Measurements from ENCODE around the gene HEATR1. TPM values are rescaled to one million over a fixed set of nuclear protein-coding genes. Genes with fewer than 3 reads are reported as not detected.
"Not testable (repeated sequence)": the region's sequence is repeated elsewhere in the genome, so short reads cannot be mapped to it uniquely, and the experiment has no call there.

The HEATR1 gene
- total RNA-seq, 2 donors from 2014 or later = 34.2 to 45.6 TPM

DNA sequence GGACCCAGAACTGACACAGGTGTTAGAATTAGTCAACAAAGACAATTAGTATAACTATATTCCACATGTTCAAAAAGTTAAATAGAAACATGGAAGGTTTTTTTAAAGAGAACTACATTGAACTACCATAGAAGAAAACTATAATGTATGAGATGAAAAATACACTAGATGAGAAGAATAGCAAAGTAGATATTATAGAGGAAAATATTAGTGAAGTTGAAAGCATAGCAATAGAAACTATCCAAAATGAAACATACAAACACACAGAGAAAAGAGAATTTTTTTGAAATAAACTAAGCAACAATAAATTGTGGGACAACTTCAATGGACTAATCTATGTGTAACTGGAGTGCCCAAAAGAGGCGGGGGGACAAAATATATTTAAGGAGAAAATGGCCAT lies 8.0 kb upstream of the HEATR1 start:
- no peak for ATAC-seq
- no peaks in the 10 kb centered on the region for H3K9me3 ChIP-seq (ENCODE audit: control insufficient read depth, low read length, poor library complexity, severe bottlenecking)
- peaks cover 58% of the 10 kb centered on the region for H3K27me3 Mint-ChIP-seq
- no peak overlapping the region for H3K4me3 Mint-ChIP-seq
- DNase-seq = no peak
- H3K36me3 Mint-ChIP-seq (ENCODE audit: low read depth) = peaks cover 2% of the 10 kb centered on the region
- H3K4me1 Mint-ChIP-seq = no peaks in the 10 kb centered on the region
- no peak overlapping the region for H3K27ac Mint-ChIP-seq

DNA sequence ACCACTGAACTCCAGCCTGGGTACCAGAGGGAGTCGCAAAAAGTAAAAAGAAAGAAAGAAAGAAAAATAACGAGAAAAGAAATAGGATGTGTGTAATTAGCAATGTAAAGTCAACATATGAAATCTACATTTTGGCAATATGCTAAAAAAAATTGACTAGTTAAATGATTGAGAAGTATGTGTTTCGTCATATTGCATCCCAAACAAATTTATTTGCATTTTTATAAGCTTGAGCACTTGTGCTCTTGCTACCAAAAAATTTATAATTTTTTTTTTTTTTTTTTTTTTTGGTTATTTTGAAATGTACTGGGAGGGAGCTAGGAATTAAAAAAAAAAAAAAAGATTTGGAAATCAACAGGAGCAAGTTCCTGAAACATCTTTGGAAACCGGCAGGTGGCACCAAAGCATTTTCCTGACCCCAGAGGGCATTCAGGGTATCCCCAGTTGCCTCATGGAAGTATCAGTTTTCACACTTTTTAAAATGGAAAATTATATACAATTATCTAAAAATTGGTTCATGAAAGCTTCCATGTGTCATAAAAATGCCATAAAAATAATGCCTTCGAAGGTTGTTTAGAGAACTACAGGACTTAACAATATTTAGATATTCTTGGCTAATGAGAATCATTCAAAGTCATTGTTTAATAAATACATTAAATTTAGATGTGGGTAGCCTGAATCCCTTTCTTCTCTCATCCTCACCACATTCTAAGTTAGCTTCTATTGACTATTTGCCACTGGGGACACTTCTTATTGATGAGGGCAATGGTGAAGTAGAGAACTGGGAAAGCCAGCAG lies 4.8 kb upstream of the HEATR1 start:
- H3K36me3 Mint-ChIP-seq (ENCODE audit: low read depth) = peaks cover 2% of the 10 kb centered on the region
- H3K27me3 Mint-ChIP-seq = peaks cover 35% of the 10 kb centered on the region
- ATAC-seq (no peak), DNase-seq (no peak)
- H3K9me3 ChIP-seq (ENCODE audit: control insufficient read depth, low read length, poor library complexity, severe bottlenecking) = no peaks in the 10 kb centered on the region
- H3K4me1 Mint-ChIP-seq = peaks cover 4% of the 10 kb centered on the region
- H3K4me3 Mint-ChIP-seq = no peak overlapping the region
- H3K27ac Mint-ChIP-seq = no peak overlapping the region

DNA sequence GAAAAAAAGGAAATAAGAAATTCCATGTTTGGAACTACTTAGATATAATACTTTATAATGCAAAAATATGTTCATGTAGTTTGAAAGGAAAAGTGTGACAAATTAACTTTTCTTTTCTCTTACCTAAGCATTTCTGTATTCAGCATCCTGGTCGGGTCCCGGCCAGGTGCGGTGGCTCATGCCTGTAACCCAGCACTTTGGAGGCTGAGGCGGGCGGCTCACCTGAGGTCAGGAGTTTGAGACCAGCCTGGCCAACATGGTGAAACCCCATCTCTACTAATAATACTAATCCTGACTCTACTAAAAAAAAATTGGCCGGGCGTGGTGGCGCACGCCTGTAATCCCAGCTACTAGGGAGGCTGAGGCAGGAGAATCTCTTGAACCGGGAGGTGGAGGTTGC lies 3.3 kb upstream of the HEATR1 start:
- H3K4me3 Mint-ChIP-seq; DNase-seq; H3K36me3 Mint-ChIP-seq (ENCODE audit: low read depth); H3K9me3 ChIP-seq (ENCODE audit: control insufficient read depth, low read length, poor library complexity, severe bottlenecking); H3K27ac Mint-ChIP-seq; ATAC-seq; H3K4me1 Mint-ChIP-seq: not testable (repeated sequence)
- peaks cover 33% of the 10 kb centered on the region for H3K27me3 Mint-ChIP-seq

DNA sequence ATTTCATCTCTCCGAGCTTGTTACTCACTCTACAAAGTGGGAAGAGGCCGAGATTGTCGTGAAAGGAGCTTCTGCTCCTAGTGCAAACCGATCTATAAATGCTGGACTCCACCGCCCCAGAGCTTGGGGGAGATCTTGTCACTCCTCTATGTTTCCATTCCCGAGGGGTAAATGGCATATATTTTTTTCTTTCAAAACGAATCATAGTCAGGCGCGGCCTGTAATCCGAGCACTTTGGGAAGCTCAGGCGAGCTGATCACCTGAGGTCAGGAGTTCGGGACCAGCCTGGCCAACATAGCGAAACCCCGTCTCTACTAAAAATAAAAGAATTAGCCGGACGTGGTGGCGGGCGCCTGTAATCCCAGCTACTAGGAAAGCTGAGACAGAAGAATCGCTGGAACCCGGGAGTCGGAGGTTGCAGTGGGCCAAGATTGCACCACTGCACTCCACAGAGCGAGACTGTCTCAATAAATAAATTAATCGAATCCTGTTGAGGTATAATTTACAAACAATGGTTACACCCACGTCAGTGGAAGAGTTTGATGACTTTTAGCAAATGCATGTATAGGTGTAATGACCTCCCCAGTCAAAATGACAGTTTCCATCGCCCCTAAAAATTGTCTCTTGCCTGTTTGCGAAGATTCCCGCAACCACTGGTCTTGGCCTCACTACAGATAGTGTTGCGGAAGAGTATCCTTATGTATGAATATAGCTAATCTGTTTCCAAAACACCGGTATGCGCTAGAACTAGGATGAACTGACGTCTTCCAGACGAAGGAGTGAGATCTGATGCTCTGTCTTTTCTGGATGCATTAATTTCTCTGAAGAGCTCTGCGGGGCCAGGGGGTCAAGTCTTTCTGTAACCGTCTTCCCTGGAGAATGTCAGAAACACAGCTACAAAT lies 840 bp upstream of the HEATR1 start:
- ATAC-seq (no peak), DNase-seq (no peak)
- H3K9me3 ChIP-seq (ENCODE audit: control insufficient read depth, low read length, poor library complexity, severe bottlenecking) = no peaks in the 10 kb centered on the region
- Mint-ChIP-seq H3K27me3 (peaks cover 13% of the 10 kb centered on the region), H3K36me3 (ENCODE audit: low read depth) (no peaks in the 10 kb centered on the region), H3K4me3 (peak overlapping the region; percentile 92), H3K4me1 (peaks cover 13% of the 10 kb centered on the region), H3K27ac (peak overlapping the region; percentile 91)

DNA sequence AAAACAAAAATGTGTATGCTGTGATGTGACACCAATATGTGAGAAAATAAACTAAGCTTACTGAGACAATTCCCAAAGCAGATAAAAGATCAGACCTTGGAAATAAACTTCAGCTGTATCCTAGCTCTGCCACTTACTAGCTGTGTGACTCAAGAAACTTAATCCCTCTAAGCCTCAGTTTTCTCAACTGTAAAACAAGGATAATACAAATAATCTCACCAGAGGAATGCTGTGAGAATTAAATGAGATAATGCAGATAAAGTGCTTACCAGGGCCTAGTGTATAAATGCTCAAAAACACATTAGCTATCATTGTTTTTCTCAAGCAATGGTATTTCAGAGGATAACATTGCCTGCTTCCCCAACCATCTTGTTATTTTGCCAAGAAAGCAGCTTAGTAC lies 2.1 kb downstream of the HEATR1 start:
- Mint-ChIP-seq H3K27ac (peak overlapping the region; percentile 91), H3K4me1 (peaks cover 17% of the 10 kb centered on the region), H3K36me3 (ENCODE audit: low read depth) (peaks cover 4% of the 10 kb centered on the region), H3K27me3 (no peaks in the 10 kb centered on the region), H3K4me3 (peak overlapping the region; percentile 9)
- ATAC-seq (no peak), DNase-seq (no peak)
- H3K9me3 ChIP-seq (ENCODE audit: control insufficient read depth, low read length, poor library complexity, severe bottlenecking) = no peaks in the 10 kb centered on the region

DNA sequence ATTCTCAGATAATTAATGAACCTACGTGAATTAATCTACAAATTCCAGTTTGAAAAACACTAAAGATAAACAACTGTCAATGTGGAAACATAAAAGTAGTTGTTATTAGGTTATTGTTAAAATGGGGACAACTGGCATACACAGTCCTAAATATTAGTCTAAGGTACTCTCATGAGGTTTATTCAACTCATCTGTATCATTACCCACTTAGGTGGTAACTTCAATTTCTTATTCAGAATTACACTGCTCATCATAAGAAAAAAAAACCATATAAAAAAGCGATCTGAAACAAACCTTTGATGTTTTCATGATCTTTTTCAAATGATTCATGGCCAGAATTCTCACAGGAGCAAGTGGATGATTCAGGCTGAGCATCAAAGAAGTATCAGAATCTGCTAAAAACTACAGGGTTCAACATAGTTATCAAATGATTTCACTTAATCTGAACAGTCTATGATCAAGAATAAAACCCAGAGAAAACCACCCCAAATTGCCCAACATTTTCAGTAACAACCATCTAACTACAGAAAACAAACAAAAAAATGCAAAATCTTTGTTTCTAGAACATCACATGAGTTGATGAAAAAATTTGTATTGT lies 13.7 kb downstream of the HEATR1 start:
- peaks cover 8% of the 10 kb centered on the region for H3K36me3 Mint-ChIP-seq (ENCODE audit: low read depth)
- H3K4me1 Mint-ChIP-seq = peaks cover 9% of the 10 kb centered on the region
- H3K4me3 Mint-ChIP-seq = no peak overlapping the region
- no peaks in the 10 kb centered on the region for H3K27me3 Mint-ChIP-seq
- peak overlapping the region; percentile 75 for H3K27ac Mint-ChIP-seq
- DNase-seq (no peak), ATAC-seq (no peak)
- no peaks in the 10 kb centered on the region for H3K9me3 ChIP-seq (ENCODE audit: control insufficient read depth, low read length, poor library complexity, severe bottlenecking)

DNA sequence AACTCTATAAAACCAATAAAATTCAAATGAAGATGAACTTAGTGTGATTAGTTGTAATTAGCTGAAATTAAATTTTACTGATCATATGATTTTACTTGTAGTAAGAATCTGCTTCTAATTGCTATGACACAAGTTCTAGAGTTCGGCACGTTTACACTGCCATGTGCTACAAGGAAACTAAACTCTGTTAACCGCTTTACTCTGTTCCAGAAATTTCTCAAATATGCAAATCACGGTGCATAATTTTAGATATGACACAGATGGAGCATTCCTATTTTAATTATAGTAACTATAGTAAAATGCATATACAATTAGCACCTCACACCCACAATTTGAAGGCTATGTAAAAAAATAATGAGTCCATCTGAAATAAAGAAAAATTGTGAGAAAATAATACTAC lies 14.8 kb downstream of the HEATR1 start:
- no peaks in the 10 kb centered on the region for H3K9me3 ChIP-seq (ENCODE audit: control insufficient read depth, low read length, poor library complexity, severe bottlenecking)
- Mint-ChIP-seq H3K36me3 (ENCODE audit: low read depth) (peaks cover 10% of the 10 kb centered on the region), H3K4me3 (no peak overlapping the region), H3K4me1 (peaks cover 6% of the 10 kb centered on the region), H3K27me3 (no peaks in the 10 kb centered on the region), H3K27ac (peak overlapping the region; percentile 75)
- DNase-seq = no peak
- no peak for ATAC-seq

DNA sequence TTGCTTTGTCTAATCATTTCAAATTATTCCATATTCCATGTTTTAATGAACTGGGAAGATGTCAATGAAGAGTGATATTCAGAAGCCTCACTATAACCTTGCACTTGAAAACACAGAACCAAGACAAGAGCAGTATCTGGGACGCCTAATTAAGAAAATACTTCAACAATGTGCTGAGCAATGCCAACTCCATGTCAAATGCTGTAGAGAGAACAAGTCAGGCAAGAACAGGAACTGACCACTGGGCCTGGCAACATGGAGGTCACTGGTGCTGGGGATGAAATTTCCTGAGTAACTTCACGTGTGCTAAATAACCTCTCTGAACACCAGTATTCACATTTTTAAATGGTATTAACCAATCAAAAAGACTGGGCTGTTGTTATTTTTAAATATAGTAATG lies 22.8 kb downstream of the HEATR1 start:
- no peak for DNase-seq
- Mint-ChIP-seq H3K27ac (no peak overlapping the region), H3K4me3 (no peak overlapping the region), H3K4me1 (no peaks in the 10 kb centered on the region), H3K36me3 (ENCODE audit: low read depth) (peaks cover 2% of the 10 kb centered on the region), H3K27me3 (no peaks in the 10 kb centered on the region)
- no peak for ATAC-seq
- no peaks in the 10 kb centered on the region for H3K9me3 ChIP-seq (ENCODE audit: control insufficient read depth, low read length, poor library complexity, severe bottlenecking)

DNA sequence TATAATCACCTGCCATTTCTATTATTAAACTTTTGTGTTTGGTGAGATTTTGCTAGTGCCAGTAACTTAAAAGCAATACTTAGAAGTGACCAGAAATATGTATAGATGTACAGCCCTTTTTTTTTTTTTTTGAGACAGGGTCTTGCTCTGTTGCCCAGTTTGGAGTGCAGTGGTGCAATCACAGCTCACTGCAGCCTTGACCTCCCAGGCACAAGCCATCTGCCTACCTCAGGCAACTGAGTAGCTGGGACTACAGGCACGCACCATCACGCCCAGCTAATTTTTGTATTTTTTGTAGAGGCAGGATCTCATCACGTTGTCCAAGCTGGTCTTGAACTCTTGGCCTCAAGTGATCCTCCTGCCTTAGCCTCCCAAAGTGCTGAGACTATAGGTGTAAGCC lies 23.9 kb downstream of the HEATR1 start:
- H3K36me3 Mint-ChIP-seq (ENCODE audit: low read depth); H3K4me3 Mint-ChIP-seq: not testable (repeated sequence)

DNA sequence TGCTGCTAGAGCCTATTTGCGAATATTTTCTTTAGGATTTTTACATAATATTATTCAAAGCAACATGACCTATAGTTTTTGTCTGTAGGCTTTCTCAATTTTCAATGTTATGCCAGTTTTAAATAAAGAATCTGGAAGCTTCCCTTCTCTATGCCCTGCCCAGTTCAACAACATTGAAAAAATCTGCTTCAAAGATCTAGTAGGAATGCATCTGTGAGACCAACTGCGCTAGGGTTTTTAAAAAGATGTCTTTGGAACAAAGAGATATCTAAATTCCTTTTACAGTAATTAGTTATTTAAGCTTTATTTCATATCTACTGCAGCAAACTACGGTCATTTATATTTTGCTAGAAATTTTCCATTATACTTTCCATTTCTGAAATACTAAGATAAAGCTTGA lies 25.7 kb downstream of the HEATR1 start:
- ATAC-seq (no peak), DNase-seq (no peak)
- Mint-ChIP-seq H3K27ac (no peak overlapping the region), H3K36me3 (ENCODE audit: low read depth) (peaks cover 2% of the 10 kb centered on the region), H3K4me1 (no peaks in the 10 kb centered on the region), H3K4me3 (no peak overlapping the region), H3K27me3 (no peaks in the 10 kb centered on the region)
- no peaks in the 10 kb centered on the region for H3K9me3 ChIP-seq (ENCODE audit: control insufficient read depth, low read length, poor library complexity, severe bottlenecking)

More for the DNA sequence above, 23.9 kb downstream of the HEATR1 start:
- H3K9me3 ChIP-seq (ENCODE audit: control insufficient read depth, low read length, poor library complexity, severe bottlenecking); DNase-seq; ATAC-seq; H3K27me3 Mint-ChIP-seq; H3K4me1 Mint-ChIP-seq; H3K27ac Mint-ChIP-seq: not testable (repeated sequence)

DNA sequence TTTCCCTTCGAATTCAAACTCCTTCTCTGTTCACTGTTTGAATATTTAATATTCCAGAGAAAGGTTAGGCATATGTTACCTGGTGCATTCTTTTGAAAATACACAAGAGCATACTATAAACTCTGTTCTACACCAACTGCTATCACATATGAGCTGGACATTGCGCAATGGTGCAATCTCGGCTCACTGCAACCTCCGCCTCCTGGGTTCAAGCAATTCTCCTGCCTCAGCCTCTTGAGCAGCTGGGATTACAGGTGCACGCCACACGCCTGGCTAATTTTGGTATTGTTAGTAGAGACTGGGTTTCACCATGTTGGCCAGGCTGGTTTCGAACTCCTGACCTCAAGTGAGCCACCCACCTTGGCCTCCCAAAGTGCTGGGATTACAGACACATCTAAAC lies 27.3 kb downstream of the HEATR1 start:
- H3K36me3 Mint-ChIP-seq (ENCODE audit: low read depth) = not testable (repeated sequence)

DNA sequence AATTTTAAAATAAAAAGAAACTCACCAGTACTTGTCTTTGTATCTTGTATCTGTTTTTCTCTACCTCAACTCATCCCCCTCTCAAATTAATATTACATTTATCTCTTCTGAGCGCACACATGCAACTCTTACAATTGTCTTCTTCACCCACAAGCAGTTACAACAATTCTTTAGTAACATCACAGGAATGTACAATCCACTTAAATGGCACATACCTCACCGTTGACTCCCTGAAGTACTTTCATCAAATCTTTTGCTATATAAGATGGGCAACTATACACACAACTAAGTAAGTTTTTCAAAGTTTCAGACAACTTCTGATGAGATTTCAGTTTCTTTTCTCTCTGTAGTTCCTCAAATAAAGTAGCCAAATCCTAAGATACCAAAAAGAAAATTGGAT lies 28.3 kb downstream of the HEATR1 start:
- ATAC-seq = no peak
- H3K36me3 Mint-ChIP-seq (ENCODE audit: low read depth) = peaks cover 2% of the 10 kb centered on the region
- DNase-seq = no peak
- no peak overlapping the region for H3K4me3 Mint-ChIP-seq
- H3K4me1 Mint-ChIP-seq = no peaks in the 10 kb centered on the region
- no peaks in the 10 kb centered on the region for H3K27me3 Mint-ChIP-seq
- H3K9me3 ChIP-seq (ENCODE audit: control insufficient read depth, low read length, poor library complexity, severe bottlenecking) = no peaks in the 10 kb centered on the region
- peak overlapping the region; percentile 11 for H3K27ac Mint-ChIP-seq

More for the DNA sequence above, 27.3 kb downstream of the HEATR1 start:
- H3K27me3 Mint-ChIP-seq; H3K27ac Mint-ChIP-seq; ATAC-seq; H3K4me3 Mint-ChIP-seq; H3K4me1 Mint-ChIP-seq; H3K9me3 ChIP-seq (ENCODE audit: control insufficient read depth, low read length, poor library complexity, severe bottlenecking); DNase-seq: not testable (repeated sequence)

DNA sequence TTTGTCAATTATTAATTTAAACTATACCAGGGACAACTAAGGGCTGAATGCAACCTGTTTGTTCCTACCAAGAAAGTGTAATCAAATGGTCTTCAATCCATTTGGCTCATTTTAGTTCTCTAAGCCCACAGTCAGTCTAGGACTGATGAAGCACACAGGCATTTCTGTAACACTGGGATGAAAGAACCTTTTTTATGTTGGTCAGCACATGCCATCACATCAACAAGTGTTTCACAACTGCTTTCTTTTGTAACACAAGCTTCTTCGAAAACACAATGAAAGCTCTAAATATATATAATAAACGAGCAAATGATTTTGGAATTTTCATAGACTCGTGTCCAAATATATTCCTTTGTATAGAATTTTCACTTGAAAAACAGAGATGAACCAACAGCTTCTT lies 28.8 kb downstream of the HEATR1 start:
- ATAC-seq (no peak), DNase-seq (no peak)
- Mint-ChIP-seq H3K4me1 (no peaks in the 10 kb centered on the region), H3K27ac (peak overlapping the region; percentile 11), H3K4me3 (no peak overlapping the region), H3K36me3 (ENCODE audit: low read depth) (peaks cover 2% of the 10 kb centered on the region), H3K27me3 (no peaks in the 10 kb centered on the region)
- H3K9me3 ChIP-seq (ENCODE audit: control insufficient read depth, low read length, poor library complexity, severe bottlenecking) = no peaks in the 10 kb centered on the region
